Islet of Langerhans (tissue), 1 donor: ENCODE results near the gene UCMA.

Source experiments
- FAIRE-seq: peaks from one replicate; lab custom pipeline; 2011; peaks lifted over from hg19 to GRCh38; lab: Jason Lieb, UNC

Gene UCMA

DNA sequence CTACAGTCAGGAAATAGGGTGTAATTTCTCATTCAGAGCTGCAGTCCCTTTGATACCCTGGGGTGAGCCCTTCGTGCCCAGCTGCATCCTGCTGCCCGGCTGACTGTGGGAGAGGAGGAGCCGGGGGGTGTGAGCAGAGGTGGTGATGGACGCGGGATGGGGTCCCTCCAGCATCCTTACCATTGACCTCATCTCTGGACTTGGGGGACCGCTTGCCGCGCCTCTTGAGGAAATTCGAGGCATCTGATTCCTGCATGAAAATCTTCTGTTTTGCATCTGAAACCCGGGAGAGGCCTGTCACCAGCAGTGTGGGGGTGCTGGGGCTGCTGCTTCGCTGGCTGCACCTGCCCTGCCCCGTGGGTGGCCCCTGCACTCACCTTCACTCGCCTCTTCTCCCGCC lies 816 bp downstream of the UCMA start:
- FAIRE-seq = no peak

DNA sequence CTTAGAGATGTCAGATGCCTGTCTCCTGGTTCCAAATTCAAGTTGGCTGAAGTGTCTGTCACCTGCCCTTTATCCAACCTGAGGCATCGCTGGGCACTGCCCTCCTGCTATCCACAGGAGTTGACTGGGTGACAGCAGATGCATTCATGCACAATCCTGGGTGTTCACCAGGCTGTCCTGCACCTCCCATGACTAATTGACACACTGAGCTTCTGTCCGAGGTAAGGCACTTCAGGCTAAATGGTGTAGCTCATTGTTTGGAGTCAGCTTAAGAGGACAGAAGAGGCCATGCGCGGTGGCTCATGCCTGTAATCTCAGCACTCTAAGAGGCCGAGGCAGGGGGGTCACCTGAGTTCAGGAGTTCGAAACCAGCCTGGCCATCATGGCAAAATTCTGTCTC lies 2.4 kb downstream of the UCMA start:
- FAIRE-seq = no peak

DNA sequence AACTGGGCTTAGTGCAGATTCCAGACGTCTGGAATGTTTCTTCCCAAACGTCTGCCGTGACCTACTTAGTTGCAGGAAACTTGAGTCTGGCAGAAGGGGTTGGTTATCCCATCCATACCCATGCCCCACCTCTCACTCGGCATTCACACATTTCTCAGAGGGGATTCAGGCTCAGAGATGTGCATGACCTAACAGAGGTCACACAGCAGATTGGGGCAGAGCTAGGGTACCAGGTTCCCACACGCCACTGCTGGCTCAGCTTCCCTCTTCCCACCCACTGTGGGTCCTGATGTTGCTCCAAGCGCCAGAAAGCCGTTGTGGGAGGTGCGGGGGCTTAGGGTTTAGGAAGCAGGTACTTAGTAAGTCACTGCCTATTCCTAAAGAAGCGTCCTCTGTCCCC lies 3.0 kb downstream of the UCMA start:
- FAIRE-seq = no peak

DNA sequence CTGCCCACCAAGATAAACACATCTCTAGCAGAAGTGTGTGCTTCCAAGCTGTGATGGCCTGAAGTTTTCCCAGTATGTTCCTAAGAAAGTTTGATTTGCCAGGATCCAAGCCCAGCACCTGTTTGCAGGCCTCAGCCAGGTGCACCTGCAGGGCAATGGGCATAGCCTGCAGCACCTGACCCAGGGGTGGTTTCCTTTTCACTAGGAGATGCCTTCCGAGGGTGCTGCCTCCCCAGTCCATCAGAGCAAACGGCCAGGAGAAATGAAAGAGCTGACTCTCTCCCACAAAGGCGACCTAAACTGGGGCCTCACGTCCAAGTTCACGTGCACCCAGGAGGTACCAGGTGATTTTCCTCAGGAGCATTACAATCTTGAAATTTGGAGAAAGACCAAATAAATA lies 7.1 kb downstream of the UCMA start:
- FAIRE-seq = no peak

DNA sequence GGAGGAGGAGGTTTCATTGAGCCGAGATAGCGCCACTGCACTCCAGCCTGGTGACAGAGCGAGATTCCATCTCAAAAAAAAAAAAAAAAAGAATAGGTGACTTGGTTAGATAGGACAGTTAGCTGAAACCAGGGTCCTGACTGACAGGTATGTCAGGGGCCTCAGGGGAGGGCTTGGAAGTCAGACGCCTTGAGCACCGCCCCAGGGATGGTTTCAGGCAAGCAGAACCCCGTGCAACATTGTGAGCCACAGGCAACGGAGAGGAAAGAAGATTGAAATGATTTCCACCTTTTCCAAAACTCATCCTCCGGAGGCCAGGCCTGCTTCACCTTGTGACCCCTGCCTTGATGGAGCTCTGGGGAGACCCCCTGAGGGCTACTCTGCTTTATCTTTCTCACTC lies 8.6 kb downstream of the UCMA start:
- FAIRE-seq = no peak

DNA sequence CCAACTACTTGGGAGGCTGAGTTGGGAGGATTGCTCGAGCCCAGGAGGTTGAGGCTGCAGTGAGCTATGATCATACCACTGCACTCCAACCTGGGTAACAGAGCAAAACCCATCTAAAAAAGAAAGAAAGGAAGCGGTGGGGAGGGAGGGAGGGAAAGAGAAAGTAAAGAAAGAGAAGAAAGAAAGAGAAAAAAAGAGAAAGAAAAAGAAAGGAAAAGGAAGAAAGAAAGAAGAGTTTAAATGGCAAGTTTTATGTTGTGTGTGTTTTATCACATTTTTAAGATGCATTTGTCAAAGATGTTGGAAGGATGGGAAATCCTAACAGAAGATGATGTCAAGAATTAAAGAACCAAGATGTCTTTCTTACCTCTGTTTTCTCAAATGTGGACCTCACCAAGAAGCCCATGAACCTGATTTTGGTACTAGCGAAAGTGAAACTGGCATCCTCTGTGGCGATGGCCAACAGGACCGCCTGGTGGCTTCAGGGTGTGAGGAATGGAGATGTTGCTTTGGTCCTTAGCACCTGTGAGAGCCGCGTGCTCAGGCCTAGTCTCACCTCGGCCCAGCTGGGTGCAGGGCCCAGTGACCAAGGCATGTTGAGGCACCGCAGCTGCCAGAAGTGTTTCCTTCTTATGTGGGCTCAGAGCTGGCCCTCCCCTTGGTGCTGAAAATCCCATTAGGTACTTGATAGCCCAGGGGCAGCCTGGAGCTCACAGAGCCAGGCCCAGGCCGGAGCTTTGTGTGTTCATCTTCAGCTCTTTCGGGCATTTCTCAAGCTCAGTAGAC lies 9.8 kb downstream of the UCMA start:
- FAIRE-seq = no peak

DNA sequence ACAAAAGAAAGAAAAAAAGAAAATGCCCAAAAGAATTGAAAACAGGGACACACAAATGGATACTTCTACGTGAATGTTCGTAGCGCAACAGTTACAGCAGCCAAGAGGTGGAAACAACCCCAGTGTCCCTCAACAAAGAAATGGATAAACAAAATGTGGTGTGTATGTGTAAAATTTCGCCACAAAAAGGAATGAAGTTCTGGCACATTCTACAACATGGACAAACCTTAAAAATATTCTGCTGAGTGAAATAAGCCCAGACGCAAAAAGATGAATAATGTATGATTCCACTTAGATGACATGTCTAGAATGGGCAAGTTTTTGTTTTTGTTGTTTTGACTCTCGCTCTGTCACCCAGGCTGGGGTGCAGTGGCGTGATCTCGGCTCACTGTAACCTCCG lies 10.9 kb downstream of the UCMA start:
- no peak for FAIRE-seq

DNA sequence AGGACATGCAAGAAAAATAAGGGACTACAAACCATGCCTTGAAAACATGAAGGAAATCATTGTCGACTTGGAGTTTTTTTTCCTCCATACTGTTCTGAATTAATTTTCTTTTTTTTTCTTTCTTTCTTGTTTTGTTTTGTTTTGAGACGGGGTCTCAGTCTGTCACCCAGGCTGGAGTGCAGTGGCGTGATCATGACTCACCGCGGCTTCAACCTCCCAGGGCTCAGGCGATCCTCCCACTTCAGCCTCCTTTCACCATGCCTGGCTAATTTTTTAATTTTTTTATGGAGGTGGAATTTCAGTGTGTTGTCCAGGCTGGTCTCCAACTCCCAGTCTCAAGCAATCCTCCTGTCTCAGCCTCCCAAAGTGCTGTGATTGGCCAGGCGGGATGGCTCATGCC lies 11.6 kb downstream of the UCMA start:
- FAIRE-seq = no peak

DNA sequence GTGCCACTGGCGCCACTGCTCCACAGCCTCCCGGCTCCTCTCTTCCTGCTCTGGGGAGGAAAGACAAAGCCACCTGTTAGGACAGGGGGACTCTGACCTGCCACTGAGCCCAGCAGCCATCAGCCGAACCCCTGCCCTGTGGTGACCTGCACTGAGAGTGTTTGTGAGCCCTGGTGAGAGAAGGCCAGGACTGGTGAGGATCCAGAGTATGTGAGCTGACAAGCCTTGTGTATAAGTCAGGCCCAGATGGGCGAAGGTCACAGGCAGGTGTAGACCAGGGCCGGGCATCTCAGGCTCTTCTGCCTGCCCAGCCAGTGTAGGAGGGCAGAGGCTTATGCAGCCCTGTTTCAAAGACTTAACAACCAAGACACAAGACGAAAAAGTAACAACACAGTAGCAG lies 12.0 kb downstream of the UCMA start:
- FAIRE-seq = no peak

DNA sequence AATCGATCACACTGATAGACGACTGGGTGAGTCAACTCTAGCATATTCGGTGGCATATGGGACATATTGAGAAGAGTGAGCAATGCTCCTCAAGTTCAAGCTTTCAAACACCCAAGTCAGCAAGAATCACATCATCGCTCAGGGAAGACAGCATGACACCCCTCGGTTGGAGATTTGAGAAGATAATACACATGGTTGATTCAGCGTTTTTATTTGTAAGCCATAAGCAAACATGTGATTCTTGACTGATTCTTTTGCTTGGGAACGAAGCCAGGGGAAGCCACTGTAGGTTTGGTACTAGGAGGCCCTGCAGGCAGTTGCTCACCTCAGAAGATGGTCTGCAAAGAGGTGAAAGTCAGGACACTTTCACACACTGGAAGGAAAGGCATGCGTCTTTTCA lies 12.6 kb downstream of the UCMA start:
- no peak for FAIRE-seq

DNA sequence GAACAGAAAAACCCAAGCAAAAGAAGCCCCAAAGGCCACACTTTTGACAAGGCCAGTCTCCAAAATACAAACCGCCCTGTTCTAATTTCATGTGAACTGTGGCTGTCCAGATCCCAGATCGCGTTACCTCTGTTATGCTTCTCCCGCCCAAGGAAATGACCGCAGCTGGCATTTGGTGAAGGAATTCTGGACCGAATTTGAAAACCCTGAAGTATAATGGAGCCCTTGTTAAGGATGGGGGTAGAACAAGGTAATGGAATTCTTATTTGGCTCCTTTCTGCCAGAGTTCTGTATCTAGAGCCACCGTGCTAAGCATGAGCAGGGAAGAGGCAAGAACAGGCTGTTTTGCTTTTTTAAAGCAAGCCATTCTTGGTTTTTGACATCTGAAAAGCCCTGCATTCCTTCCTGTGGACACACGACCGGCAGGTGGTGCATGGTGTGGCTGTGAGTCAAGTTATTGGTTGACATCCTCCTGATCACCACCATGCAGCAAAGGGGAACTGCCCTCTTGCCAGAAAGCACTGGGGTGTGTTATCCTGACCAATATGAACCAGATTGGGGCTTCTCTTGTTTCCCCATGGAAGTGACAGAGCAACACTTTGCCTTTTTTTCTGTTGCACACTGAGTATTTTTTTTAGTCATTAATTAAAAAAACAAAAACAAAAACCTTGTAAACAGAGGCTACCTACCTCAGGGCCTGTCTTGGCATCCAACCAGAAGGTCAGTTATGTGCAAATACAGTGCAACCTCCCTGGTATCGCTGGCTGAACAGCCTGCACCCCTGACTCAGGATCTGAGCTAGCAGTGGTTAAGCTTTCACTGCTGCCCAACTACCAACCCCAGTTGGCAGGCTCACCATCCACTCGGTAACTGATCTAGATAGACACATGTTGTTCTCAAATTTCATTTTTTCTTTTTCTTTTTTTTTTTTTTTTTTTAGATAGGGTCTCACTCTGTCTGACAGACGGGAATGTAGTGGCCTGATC lies 14.2 kb downstream of the UCMA start:
- no peak for FAIRE-seq

DNA sequence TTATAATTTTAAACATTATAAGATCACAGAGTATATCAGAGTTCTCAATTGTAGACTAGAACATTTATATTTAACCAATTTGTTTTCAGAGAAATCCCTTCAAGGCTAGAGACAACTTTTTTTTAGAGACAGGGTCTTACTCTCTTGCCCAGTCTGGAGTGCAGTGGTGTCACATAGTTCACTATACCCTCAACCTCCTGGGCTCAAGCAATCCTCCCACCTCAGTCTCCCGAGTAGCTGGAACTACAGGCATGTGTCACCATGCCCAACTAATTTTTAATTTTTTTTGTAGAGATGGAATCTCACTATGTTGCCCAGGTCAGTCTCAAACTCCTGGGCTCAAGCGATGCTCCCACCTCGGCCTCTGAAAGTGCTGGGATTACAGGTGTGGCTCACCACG lies 15.3 kb downstream of the UCMA start:
- no peak for FAIRE-seq

DNA sequence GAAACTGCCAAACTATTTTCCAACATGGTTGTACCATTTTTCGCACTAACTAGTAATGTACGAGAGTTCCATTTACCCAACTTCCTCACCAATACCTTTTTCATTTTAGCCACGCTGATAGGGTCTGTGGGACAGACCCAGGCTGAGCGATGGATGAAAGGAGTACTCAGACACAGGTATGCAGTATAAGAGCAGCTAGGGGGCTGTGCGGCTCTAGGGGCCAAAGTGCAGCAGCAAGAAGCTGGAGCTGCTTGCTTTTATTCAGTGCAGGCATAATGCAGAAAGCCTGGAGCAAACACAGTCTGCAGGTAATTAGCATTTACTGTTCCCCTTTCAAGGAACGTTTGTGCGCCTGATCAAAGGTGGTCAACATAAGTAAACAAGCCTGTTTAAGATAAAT lies 21.0 kb downstream of the UCMA start:
- no peak for FAIRE-seq

DNA sequence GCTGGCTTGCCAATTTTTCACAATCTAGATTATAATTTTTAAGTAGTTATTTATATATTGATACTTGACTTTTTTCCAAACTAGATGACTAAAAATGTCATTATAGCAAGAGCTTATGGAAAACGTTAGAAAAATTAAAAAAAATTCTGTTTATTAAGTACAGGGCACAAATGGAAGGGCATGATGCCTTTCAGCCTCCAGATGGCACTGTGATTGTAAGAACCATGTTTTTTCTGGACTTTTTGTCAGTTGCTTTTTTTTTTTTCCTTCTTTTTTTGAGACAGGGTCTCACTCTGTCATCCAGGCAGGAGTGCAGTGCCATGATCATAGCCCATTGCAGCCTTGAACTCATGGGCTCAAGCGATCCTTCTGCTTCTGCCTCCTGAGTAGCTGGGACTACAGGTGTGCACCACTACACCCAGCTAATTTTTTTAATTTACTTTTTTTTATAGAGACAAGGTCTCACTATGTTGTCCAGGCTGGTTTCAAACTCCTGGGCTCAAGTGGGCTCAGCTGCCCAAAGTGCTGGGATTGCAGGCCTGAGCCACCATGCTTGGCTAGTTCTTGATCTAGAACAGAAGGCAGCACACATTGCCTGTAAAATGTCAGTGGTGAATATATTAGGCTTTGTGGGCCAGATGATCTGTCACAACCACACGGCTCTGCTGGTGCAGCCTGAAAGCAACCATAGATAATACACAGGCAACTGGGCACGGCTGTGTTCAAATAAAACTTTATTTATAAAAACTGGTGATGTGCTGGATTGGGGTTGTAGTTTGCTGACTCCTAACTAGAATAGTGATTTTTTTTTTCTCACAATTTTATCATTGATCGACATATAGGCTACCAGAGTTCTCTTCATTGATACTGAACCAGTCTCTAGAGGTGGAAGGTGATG lies 27.4 kb downstream of the UCMA start:
- FAIRE-seq = peak; percentile 75

DNA sequence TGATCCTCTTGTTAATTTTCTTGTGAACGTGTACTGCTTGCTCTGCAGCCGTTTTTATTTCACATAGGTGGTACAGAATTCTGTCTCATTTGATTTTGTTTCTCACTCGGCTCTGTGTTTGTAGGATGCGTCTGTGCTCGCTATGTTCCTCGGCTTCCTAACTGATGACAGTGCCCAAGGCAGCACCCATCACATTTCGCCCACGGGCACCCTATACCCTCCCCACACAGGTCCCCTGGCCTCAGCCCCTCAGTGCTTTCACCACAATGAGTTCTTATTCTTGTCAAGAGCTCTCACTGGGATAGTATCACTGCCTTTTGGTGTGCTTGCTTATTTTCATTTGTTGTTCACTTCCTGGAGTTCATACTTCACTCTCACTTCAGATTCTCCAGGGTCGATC lies 28.1 kb downstream of the UCMA start:
- no peak for FAIRE-seq

DNA sequence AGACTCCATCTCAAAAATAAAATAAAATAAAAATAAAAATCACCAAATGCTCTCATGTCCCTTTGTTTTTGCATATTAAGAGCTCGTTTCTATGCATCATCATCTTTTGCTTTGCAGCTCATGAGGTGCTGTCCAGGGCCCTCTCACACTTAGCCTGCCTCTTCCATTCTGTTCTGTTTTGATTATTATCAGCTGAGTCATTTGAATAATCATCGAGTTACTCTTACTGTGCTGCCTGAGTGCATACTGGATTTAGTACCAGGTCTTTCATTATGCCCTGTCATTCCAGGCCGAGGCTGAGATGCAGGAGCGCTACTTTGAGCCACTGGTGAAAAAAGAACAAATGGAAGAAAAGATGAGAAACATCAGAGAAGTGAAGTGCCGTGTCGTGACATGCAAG lies 33.0 kb downstream of the UCMA start:
- no peak for FAIRE-seq

DNA sequence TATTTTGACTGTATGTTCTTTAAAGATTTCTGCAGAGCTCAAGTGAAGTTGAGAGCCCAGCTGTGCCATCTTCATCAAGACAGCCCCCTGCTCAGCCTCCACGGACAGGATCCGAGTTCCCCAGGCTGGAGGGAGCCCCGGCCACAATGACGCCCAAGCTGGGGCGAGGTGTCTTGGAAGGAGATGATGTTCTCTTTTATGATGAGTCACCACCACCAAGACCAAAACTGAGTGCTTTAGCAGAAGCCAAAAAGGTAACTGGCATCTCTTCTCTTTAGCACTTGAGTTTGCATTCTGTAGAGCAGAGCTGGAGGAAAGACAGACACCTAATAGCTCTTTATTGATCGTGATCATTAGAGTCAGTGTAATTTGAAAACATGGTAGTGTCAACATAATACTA lies 39.2 kb downstream of the UCMA start:
- FAIRE-seq = no peak

DNA sequence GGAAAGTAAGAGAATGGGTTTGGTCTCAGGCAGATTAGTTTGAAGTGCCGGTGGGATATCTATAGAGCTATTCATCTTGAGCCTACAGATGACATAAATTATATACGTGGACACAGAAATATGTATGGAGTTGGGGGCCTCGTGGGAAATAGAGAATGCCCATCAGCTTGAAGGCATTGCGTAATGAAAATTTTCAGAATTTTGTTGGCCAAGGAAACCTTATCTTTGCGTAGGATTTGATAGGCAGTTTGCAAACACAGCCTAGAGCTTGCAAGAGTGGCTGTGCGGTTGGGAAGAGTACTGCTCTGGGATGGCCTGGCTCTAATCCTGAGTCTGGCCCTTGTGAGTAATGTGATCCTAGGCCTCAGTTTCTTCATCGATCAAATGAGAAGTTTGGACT lies 40.5 kb downstream of the UCMA start:
- no peak for FAIRE-seq

DNA sequence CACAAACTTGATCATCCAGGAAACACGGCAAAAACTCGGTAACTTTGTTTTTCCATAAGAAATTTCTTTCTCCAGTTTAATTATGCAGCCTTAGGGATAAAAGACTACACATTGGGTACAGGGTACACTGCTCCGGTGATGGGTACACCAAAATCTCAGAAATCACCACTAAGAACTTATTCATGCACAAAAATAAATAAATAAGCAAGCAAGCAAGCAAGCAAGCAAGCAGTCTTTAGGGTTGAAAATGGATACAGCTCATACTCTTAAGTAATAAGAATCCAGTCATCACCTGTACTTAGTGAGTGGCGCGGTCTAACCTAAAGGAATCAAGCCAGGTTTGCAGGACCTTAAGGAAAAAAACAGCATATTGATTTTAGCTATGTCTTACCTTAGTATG lies 42.8 kb downstream of the UCMA start:
- no peak for FAIRE-seq

DNA sequence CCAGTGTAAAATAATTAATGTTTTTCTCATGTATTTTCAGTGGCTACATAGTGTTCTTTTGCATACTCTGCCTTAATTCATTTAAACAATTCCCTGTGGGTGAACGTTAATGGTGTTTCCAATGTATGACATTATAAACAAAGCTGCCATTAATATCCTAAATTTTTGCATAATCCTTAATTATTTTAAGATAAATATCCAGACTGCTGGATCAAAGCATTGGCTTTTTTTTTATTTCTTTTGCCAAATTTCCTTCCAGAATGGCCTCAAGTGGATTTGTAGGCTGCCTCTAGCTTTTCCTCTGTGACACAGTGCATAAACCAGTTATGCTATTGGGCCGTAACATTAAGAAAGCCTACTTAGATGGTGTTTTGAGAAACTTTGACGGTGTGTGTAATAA lies 43.4 kb downstream of the UCMA start:
- no peak for FAIRE-seq

DNA sequence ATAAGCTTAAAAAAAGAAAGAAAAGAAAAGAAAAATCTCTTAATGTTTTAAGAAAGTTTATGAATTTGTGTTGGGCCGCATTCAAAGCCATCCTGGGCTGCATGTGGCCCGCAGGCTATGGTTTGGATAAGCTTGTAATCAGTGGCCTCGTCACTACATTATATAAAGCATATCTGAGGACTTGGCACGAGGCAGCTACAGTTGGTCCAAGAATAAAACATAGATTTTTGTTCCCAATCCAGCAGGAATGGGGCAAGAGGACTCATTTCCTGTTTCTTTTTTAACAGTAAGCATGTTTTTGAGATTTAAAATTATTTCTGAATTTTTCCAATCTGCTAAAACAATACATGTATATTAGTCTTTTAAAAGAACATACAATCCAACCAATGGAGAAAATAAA lies 44.2 kb downstream of the UCMA start:
- no peak for FAIRE-seq

DNA sequence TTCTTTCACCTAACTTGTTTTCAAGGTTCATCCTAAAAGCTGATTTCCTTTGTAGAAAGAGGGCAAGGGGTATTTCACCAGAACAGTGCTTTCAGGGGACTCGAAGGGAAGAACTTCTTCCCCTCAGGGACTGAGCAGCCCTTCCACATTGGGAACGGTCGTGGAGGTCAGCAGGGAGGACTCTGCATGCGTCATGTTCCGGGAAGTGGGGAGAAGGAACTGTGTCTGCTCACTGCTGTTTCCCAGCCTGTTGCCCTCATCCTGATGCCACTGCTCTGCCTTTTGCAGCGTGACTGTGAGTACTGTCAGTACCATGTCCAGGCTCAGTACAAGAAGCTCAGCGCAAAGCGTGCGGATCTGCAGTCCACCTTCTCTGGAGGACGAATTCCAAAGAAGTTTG lies 45.6 kb downstream of the UCMA start:
- no peak for FAIRE-seq

DNA sequence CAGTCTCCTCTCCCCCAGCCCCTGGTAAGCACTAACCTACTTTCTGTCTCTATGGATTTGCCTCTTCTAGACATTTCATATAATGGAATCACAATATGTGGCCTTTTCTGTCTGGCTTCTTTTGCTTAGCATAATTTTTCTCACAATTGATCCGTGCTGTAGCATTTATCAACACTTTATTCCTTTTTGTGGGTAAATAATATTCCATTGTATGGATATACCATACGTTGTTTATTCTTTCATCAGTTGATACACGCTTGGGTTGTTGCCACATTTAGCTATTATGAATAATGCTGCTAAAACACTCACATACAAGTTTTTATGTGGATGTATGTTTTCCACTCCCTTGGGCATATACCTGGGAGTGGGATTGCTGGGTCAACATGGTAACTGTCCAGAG lies 47.0 kb downstream of the UCMA start:
- FAIRE-seq = no peak
